DMS153 treated with DMSO at 0.1 percent for 48 hours (cell line): ENCODE measurements around the gene WDR70.
"Not testable (repeated sequence)": the region's sequence is repeated elsewhere in the genome, so short reads cannot be mapped to it uniquely, and the experiment has no call there.

Experiments used
- DNase-seq: peaks from one replicate; lab custom pipeline; 2025; ENCODE audit not compliant: unreplicated experiment; lab: John Stamatoyannopoulos, UW

WDR70 gene

DNA sequence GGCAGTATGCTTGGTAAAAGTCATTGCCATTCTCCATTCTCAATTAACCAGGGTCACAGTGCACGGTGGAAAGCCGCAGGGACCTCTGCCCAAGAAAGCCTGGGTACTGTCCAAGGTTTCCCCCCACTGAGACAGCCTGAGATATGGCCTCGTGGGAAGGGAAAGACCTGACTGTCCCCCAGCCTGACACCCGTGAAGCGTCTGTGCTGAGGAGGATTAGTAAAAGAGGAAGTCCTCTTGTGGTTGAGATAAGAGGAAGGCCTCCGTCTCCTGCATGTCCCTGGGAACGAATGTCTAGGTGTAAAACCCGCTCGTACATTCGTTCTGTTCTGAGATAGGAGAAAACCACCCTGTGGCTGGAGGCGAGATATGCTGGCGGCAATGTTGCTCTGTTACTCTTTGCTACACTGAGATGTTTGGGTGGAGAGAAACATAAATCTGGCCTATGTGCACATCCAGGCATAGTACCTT is 293.0 kb downstream of the WDR70 start:
- DNase-seq = not testable (repeated sequence)

DNA sequence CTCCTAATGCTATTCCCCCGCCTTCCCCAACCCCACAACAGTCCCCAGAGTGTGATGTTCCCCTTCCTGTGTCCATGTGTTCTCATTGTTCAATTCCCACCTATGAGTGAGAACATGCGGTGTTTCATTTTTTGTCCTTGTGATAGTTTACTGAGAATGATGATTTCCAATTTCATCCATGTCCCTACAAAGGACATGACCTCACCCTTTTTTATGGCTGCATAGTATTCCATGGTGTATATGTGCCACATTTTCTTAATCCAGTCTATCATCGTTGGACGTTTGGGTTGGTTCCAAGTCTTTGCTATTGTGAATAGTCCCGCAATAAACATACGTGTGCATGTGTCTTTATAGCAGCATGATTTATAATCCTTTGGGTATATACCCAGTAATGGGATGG is 295.2 kb downstream of the WDR70 start:
- DNase-seq = not testable (repeated sequence)

DNA sequence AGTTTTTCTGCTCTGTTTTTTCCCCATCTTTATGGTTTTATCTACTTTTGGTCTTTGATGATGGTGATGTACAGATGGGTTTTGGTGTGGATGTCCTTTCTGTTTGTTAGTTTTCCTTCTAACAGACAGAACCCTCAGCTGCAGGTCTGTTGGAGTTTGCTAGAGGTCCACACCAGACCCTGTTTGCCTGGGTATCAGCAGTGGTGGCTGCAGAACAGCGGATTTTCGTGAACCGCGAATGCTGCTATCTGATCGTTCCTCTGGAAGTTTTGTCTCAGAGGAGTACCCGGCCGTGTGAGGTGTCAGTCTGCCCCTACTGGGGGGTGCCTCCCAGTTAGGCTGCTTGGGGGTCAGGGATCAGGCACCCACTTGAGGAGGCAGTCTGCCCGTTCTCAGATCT is 300.2 kb downstream of the WDR70 start:
- DNase-seq = not testable (repeated sequence)

DNA sequence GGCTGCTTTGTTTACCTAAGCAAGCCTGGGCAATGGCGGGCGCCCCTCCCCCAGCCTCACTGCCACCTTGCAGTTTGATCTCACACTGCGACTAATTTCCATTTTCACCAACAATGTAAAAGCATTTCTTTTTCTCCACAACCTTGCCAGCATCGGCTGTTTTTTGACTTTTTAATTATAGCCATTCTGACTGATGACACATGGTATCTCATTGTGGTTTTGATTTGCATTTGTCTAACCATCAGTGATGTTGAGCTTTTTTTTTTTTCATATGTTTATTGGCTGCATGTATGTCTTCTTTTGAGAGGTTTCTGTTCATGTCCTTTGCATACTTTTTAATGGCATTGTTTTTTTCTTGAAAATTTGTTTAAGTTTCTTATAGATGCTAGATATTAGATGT is 300.8 kb downstream of the WDR70 start:
- not testable (repeated sequence) for DNase-seq

DNA sequence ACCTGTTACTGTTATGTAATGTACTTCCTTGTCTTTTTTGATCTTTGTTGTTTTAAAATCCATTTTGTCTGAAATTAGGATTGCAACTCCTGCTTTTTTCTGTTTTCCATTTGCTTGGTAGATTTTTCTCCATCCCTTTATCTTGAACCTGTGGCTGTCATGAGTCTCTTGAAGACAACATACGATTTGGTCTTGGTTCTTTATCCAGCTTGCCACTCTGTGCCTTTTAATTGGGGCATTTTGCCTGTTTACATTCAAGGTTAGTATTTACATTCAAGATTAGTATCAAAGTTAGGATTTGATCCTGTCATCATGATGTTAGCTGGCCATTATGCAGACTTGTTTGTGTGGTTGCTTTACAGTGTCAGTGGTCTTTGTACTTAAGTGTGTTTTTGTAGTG is 304.0 kb downstream of the WDR70 start:
- no peak for DNase-seq

DNA sequence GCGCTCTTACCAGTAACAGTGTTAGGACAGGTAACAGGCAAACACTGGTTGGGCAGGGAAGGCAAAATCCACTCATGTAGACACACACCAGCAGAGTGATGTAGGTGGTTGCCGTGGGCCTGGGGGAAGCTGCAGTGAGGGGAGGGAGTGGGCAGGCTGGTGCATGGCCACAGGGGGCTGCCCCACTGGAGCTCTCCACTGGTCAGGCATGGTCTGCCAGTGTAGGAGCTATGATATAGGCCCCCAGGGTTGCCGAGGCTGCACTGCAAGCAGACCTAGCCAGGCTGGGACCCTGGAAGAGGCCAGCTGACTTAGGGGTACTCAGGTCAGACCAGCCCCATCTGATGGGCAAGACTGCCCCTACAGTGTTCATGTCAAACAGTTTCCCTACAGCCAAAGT is 306.1 kb downstream of the WDR70 start:
- no peak for DNase-seq

DNA sequence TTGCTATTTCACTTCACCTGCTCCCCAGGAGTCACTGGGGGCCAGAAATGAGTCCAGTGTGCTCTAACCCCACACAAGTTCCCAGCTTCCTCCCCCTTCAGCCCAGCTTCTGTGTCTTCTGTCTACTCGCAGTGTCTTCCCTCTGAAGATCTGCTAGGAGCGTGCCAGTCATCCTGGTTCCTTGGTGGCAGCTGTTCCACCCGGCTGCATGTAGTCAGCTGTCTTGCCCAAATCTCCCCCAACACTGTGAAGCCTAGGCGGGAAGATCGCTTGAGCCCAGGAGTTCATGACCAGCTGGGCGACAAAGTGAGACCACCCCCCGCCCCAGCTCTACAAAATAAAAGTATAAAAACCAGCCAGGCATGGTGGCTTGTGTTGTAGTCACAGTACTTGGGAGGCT is 306.7 kb downstream of the WDR70 start:
- no peak for DNase-seq

DNA sequence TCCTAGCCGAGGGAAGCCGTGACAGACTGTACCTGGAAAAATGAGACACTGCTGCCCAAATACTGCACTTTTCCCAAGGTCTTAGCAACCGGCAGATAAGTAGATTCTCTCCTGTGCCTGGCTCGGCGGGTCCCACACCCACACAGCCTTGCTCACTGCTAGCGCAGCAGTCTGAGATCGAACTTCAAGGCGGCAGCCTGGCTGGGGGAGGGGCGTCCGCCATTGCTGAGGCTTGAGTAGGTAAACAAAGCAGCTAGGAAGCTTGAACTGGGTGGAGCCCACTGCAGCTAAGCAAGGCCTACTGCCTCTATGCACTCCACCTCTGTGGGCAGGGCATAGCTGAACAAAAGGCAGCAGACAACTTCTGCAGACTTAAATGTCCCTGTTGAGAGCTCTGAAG is 309.8 kb downstream of the WDR70 start:
- DNase-seq = not testable (repeated sequence)

DNA sequence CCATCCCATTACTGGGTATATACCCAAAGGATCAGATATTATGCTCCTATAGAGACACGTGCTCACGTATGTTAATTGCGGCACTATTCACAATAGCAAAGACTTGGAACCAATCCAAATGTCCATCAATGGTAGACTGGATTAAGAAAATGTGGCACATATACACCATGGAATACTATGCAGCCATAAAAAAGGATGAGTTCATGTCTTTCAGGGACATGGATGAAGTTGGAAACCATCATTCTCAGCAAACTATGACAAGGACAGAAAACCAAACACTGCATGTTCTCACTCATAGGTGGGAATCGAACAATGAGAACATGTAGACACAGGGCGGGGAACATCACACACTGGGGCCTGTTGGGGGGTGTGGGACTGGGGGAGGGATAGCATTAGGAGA is 315.2 kb downstream of the WDR70 start:
- not testable (repeated sequence) for DNase-seq

DNA sequence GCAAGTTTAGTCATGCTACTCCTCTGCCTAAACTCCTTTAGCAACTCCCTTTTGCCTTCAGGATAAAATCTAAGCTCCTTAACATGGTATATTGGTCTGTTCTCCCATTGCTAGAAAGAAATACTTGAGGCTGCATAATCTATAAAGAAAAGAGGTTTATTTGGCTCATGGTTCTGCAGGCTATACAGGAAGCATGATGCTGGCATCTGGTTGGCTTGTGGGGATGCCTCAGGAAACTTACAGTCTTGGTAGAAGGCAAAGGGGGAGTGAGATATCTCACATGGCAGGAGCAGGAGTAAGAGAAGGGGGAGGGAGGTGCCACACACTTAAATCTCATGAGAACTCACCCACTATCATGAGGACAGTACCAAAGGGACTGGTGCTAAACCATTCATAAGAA is 315.7 kb downstream of the WDR70 start:
- no peak for DNase-seq

DNA sequence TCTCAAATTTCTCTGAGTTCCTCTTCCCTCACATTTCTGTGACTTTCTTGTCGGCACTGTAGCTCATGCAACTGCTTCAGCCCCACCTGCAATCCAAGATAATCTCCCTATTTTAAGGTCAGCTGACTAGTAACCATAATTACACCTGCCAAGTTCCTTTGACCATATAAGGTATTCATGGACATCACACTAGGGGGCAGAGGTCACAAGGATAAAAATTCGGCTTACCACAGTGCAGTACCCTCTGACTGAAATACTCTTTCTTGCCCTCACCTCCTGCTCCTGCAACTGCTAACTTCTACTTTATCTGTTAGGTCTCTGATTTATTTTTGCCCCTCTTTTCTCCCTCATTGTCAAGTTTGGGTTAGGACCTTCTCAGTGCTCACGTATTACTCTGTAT is 316.5 kb downstream of the WDR70 start:
- DNase-seq = no peak

DNA sequence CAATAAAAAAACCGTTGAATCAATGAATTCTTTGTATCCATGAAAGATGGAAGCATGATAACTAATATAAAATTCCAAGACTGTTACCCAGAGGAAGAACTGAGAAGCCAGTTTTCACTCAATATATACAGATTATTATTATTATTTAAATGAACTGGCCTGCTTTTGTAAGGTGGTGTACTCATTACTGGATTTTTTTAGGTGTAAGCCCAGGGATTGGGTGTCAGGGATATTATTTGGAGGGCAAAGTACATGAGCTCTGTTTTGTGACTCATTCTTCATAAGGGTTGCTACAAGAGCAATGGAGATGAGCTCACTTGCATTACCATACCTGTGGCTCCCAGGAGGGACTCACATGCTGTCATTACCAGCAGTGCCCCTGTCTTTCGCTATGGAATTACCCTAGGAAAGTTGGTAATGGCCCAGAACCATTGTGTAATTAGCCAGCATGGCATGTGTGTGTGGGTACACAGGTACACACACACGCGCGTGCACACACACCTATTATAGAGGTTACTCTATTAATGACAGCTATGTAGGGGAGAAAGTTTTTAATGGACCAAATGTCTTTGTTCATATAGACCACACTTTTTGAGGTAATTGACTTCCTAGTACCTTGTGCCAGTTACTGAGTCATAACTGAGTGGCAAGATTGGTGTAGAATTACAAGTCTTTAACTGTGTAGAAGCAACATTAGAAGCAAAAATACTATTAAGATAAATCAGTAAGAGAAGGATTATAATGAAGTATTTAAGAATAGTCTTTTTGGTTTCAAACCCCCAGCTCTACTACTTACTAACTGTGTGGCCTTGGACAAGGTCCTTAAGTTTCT is 317.3 kb downstream of the WDR70 start:
- no peak for DNase-seq

DNA sequence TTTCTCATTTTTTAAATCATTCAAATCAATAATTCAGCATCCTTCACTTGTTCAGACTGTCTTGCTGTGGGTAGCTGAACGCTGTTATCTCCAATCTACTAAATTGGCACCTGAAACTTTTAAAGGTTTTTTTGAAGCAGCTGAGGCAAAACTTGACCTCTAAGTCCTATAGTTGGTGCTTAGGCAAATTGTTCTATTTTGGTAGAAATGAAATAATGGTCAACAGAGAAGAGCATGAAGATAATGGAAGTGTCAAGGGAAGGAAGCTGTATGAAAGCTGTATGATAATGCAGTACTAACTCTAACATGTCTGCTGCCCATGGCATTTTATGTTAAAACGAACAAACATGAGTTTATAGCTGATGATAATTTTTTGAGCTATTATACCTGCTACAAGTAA is 322.8 kb downstream of the WDR70 start:
- no peak for DNase-seq

DNA sequence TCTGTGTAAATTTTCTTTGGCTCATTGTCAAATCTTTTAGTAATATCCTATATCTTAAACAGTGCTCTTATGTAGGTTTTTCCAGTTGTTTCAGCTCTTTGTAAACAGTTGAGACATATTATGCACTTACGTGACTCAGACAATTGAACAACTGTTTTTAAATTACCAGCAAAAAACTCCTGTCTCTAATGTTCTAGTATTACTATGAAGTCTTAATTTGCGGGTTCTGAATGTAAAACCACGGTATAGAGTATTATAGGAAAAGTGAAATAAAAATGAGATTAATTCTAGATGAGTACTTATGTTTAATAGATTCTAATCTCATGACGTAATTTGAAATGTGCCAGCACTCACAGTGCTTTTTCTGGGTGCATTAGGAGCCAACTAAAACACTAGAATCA is 324.7 kb downstream of the WDR70 start:
- DNase-seq = no peak

DNA sequence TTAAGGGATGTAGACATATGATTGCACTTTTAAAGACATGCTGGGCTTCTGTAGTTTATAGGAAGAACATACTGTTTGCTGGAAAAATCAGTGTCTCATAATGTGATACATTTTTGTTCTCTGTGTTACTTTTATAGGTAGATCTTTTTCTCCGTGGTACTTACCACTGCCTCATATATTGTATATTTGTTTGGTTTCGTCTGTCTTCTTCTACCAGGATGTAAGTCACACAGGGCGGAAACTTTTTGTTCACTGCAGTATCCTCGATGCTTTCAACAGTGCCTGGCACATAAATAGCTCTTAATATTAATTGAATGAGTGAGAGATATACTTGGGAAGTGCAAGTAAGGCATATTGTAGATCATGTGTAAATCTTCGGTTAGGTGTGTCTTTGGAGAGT is 325.3 kb downstream of the WDR70 start:
- no peak for DNase-seq

DNA sequence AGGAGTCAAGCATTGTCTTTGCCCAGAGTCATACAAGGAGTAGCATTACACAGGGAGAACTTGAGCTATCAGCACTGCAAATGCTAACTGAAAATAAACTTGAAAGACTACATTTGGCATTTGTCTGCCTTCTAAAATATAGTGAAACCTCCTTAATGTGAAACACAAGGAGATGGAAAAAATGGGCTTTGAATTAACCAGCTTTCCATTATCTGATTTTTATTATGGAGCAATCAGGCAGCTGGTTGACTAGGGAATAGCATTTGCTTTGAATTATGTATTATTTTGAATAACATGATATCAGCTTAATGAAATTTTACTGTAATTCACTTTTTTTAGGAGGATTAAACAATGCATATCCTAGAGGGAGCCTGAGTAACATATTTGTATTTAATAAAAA is 329.9 kb downstream of the WDR70 start:
- DNase-seq = no peak

DNA sequence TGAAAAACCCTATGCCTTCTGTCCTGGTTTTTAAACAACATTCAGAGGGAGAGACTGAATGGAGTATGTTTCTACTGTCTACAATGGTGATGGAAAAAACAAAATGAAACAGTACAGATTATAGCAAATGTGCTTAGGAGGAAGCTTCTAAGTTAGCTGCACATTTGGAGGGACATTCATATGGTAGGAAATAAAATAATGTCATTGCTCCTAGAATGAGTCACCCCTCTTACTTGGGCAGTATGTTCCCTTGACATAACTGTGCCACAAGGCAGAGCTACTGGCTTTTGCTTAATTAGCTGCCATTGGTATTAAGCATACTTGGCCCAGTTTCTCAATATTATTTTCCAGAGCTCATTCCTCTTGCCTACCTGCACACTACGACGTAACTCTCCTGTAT is 331.8 kb downstream of the WDR70 start:
- DNase-seq = no peak

DNA sequence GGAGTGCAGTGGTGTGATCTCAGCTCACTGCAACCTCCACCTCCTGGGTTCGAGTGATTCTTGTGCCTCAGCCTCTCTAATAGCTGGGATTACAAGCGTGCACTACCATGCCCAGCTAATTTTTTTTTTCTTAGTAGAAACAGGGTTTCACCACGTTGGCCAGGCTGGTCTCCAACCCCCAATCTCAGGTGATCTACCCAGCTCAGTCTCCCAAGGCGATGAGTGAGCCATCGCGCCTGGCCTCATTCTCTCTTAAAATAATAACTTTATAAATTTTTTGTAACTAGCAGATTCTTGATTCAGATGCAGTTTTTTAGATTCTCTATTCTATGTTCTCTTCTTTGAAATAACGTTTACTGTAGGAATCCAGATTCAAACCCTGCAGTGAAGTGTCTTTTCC is 333.6 kb downstream of the WDR70 start:
- DNase-seq = no peak

DNA sequence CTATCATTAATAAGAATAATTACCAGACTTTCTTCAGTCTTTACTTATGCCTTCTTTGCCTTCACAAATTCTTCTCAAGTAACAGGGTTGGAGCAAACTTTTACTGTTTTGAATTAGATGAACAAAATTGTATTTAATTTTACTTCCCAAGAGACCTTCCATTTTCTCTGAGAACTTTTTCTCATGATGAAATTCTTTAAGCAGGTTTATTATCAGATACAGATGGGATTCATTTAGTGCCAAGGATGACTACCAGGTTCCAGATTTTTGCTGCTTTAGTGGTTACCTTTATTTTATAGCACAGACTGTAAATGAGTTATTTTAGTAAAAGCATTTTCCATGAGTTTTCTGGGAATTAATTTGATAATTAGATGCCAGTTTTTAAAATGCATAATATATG is 335.6 kb downstream of the WDR70 start:
- DNase-seq = no peak

DNA sequence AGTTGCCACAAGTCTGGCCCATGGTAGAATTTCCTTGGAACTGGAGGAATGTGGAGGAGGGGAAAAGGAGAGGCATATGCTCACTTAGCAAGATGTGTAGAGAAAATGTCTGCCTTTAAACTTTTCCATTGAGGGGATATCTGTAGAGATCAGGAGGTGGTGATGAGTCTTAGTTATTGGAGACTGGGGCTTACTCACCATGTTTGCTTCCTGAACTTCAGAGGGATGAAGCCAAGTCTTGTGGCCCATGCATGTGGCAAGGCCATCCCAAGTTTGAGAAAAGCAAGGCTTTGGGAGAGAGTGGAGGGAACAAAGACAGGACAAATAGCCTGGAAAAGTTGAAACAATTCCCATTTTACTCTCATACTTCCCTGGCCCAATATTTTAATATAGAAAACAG is 336.2 kb downstream of the WDR70 start:
- DNase-seq = no peak

DNA sequence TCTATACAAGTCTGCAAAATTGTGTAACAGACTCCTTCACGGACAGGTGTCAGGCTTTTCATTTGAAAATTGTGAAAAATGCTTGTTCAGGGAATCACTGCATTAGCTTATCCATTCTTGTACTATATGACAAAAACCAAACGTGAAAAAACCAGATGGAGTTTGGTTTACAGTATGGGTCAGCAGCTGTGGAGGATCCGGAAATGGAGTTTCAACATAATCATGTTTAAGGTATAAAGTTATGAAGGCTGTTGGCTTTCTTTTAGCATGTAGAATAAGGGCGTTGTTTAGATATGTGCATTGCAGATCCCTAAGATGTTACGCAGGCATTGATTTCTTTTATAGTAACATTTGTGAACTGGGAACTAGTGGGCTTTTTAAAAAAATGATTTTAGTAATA is 336.9 kb downstream of the WDR70 start:
- no peak for DNase-seq

DNA sequence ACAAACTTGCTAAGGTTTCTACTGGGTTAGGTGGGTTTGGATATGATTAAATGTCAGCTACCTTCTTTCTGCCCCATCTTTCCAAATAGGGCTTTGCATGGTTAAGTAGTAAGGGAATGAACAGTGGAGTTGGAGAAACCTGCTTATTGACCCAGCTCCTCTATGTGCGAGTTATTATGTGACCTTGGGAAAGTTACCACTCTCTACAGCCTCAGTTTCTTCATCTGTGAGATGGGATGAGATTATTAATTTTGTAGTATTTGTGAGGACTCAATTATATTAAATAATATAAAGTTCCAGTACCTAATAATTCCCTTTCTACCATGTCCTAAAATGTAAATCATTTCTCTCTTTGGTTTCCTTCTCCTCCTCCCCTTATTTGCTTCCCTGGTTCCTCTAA is 337.3 kb downstream of the WDR70 start:
- no peak for DNase-seq

DNA sequence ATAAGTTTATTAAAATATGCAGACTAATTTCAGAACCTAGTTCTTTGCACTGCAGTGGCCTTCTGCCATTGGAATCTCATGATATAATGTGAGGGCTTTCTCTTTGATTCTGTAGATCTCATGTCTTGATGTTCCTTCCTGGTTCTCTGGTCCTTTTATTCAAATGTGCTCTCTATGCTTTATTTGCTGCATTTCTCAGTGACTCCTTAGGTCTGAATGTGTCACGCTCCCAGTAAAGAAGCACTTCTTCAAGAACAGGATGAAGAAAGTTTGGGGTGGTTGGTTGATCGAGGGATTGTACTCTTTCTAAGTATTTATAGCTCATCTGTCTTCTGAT is 338.1 kb downstream of the WDR70 start:
- no peak for DNase-seq
